ENCODE data around the gene FITM1.

The FITM1 gene

GRCh38 chr14:24116128-24116814, 14.2 kb upstream of the FITM1 start:
- in situ Hi-C loops (cut with HindIII; ENCODE audit: low sequenced_read_pairs), result no loop called here

GRCh38 chr14:24117179-24117578, 13.3 kb upstream of the FITM1 start:
- in situ Hi-C loops (cut with HindIII; ENCODE audit: low sequenced_read_pairs), result no loop called here

- in situ Hi-C loops (cut with HindIII; ENCODE audit: low sequenced_read_pairs), result no loop called here
These were observed 10.8 kb upstream of the FITM1 start for GRCh38 chr14:24119691-24120090.

GRCh38 chr14:24121210-24121609, 9.2 kb upstream of the FITM1 start:
- in situ Hi-C loops (cut with HindIII; ENCODE audit: low sequenced_read_pairs), result no loop called here

DNA sequence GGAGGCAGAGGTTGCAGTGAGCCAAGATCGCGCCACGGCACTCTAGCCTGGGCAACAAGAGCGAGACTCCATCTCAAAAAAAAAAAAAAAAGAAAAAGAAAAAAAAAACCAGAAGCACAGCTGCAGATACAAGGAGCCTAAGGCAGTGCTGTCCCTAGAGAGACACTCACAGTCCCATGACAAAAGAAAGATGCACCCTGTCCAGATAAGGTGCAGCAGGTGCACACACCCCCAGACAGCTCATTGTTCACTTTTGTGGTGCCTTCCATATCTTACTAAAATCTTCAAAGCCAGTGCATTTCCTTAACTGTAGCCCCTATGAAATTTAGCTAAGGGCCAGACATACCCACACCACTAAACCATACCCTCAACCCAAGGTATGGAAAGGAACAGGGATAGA, 8.0 kb upstream of the FITM1 start:
- in situ Hi-C loops (cut with HindIII; ENCODE audit: low sequenced_read_pairs), result no loop called here

GRCh38 chr14:24122898-24123297, 7.6 kb upstream of the FITM1 start:
- in situ Hi-C loops (cut with HindIII; ENCODE audit: low sequenced_read_pairs), result no loop called here

DNA sequence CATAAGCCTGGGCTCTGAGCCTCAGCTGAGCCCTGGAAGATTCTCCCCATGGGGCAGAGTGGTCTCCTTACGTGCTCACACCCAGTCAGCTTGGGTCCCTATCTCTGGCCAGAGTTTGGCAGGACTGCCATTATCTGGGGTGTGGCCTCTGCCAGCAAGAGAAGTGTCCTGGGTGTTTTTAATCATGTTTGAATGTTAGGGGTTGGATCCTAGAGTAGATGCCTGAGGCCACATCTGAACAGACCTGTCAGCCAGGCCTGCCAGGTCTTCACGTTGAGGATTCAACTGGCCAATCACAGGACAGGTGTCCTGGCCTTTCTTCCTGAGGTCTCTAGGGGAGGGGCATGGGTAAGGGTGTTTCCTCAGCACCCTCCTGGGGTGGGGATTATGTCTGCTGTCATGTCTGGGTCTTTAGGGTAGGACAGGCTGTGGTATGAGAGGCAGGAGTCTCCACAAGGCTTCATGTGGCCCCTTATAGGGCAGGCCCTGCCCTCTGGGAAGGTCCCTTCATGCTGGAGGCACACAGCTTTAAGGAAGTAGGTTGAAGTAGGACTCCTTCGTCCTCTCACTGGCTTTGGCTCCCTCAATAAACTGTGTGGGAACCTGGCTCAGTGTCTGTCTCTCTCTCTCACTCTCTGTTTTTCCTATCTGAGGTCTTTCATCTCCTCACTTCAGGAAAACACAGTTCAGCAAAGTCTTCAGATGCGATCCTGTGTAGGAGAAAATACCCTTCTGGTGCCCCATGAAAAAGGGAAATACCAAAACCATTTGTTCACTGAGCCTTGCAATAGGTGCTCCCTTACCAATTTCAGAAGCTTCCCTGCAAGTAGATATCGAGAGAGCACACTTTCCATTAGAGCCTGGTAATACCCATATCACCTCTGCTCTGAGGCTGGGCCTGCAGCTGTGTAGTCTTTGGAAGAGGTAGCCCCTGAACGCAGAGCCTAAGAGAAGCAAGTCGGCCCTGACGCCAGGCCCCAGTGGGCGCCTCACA, 6.7 kb upstream of the FITM1 start:
- in situ Hi-C loops (cut with HindIII; ENCODE audit: low sequenced_read_pairs), result no loop called here

GRCh38 chr14:24126939-24127338, 3.5 kb upstream of the FITM1 start:
- in situ Hi-C loops (cut with HindIII; ENCODE audit: low sequenced_read_pairs), result no loop called here

DNA sequence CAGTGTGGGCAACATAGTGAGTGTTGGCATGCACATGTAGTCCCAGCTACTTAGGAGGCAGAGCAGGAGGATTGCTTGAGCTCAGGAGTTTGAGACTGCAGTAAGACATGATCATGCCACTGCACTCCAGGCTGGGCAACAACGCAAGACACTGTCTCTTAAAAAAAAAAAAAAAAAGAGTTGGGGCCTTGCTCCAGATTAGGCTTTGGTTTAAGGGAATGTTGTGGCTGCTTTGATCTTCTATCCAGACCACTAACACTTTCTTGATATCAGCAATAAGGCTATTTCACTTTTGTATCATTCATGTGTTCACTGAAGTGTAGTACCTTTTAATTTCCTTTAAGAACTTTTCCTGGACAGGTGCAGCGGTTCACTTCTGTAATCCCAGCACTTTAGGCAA, 2.8 kb upstream of the FITM1 start:
- in situ Hi-C loops (cut with HindIII; ENCODE audit: low sequenced_read_pairs), result no loop called here

GRCh38 chr14:24129410-24129998, 955 bp upstream of the FITM1 start:
- in situ Hi-C loops (cut with HindIII; ENCODE audit: low sequenced_read_pairs), result no loop called here

DNA sequence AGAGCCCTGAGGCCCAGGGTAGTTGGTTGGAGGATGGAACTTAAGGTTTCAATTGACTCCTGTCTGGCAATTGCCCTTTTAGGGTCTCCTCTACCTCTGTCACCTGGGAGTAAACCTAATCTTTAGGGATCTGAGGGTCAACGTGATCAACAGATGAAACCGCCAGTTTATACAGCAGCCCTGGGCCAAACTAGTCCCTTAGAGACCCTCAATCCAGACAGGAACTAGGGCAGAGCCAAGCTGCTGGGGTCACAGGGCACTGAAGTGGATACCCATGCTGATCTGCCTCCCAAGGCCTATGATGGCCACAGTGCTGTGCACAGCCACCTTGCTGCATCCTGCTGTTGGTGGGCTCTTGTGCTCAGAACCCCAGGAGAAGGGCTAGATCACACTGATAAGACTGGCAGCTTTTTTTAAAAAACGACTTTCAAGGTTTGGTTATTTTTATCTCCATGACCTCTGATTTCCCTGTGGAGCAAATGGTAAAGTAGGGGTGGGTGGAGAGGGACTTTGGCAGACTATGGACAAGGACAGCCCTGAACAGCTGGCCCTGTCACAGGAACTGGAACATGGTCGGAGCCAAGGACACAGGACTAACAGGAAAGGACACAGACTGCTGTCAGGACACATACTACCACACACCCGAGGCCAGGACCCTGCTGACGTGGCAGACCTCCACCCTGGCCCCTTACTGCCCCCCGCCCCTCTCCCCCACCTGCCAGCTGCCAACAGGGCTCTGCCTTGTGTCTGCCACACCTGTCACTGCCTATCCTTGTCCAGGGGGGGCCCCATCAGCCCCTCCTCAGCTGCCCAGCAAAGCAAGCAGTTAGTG, 474 bp downstream of the FITM1 start:
- in situ Hi-C loops (cut with HindIII; ENCODE audit: low sequenced_read_pairs), result no loop called here

GRCh38 chr14:24131549-24131966, 1.1 kb downstream of the FITM1 start:
- in situ Hi-C loops (cut with HindIII; ENCODE audit: low sequenced_read_pairs), result no loop called here

DNA sequence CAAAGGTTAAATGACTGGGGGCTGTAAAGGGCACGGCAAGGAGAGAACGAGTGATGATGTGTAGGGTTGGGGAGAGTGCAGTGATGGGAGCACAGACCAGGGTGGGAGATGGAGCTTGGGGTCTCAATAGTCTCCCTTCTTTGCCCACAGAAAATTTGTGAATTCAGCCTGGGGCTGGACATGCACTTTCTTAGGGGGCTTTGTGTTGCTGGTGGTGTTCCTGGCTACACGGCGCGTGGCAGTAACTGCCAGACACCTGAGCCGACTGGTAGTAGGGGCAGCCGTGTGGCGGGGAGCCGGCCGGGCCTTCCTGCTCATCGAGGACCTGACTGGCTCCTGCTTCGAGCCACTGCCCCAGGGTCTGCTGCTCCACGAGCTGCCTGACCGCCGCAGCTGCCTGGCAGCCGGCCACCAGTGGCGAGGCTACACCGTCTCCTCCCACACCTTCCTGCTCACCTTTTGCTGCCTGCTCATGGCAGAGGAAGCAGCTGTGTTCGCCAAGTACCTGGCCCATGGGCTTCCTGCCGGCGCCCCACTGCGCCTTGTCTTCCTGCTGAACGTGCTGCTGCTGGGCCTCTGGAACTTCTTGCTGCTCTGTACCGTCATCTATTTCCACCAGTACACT, 1.7 kb downstream of the FITM1 start:
- in situ Hi-C loops (cut with HindIII; ENCODE audit: low sequenced_read_pairs), result no loop called here

- in situ Hi-C loops (cut with HindIII; ENCODE audit: low sequenced_read_pairs), result no loop called here
These were observed 2.5 kb downstream of the FITM1 start for GRCh38 chr14:24132976-24133375.

GRCh38 chr14:24133735-24134134, 3.3 kb downstream of the FITM1 start:
- in situ Hi-C loops (cut with HindIII; ENCODE audit: low sequenced_read_pairs), result no loop called here

GRCh38 chr14:24135584-24135833, 5.0 kb downstream of the FITM1 start:
- in situ Hi-C loops (cut with HindIII; ENCODE audit: low sequenced_read_pairs), result no loop called here

- in situ Hi-C loops (cut with HindIII; ENCODE audit: low sequenced_read_pairs), result no loop called here
These were observed 5.6 kb downstream of the FITM1 start, which contains the start of gene PSME1 for GRCh38 chr14:24135834-24136683. Gene PSME1, plus strand, starts transcription at chr14:24136194. Its CDS starts 69 bp downstream, at chr14:24136263.

GRCh38 chr14:24136684-24137528, 6.4 kb downstream of the FITM1 start:
- in situ Hi-C loops (cut with HindIII; ENCODE audit: low sequenced_read_pairs), result no loop called here
